Calu3 (cell line): ENCODE data around the gene INTS6L. TPM values are rescaled to one million over a fixed set of nuclear protein-coding genes. Genes with fewer than 3 reads are reported as not detected.
"Not testable (repeated sequence)": the region's sequence is repeated elsewhere in the genome, so short reads cannot be mapped to it uniquely, and the experiment has no call there.

Experiments
- BruUV-seq: library from RNA; stranded (reverse); fragments of 400-500 nt; replicated peaks from 2 replicates; lab custom pipeline; 2021; lab: Mats Ljungman, UMichigan
- CTCF ChIA-PET: fragments of 300-600 bp; sonication (Branson Sonifier 250); formaldehyde crosslinking; loops from one replicate; lab custom pipeline; 2022; ENCODE audit warnings: antibody characterized with exemption; lab: Charles Lee
- DNase-seq: peaks from one replicate; pipeline ENCODE4 v3.0.0; 2022
- H3K27ac Mint-ChIP-seq: one replicate; pipeline ENCODE4 v1.8.0; 2022; ENCODE audit warnings: mixed read lengths; ENCODE audit not compliant: unreplicated experiment
- H3K27me3 Mint-ChIP-seq: one replicate; pipeline ENCODE4 v1.8.0; 2022; ENCODE audit warnings: mixed read lengths; ENCODE audit not compliant: unreplicated experiment
- H3K36me3 Mint-ChIP-seq: one replicate; pipeline ENCODE4 v1.8.0; 2022; ENCODE audit warnings: mild to moderate bottlenecking, moderate library complexity, mixed read lengths; ENCODE audit not compliant: insufficient read depth, unreplicated experiment
- H3K4me1 Mint-ChIP-seq: one replicate; pipeline ENCODE4 v1.8.0; 2022; ENCODE audit warnings: mild to moderate bottlenecking, low read depth, mixed read lengths; ENCODE audit not compliant: unreplicated experiment
- H3K4me3 Mint-ChIP-seq: one replicate; pipeline ENCODE4 v1.8.0; 2022; ENCODE audit warnings: mild to moderate bottlenecking, low read depth, moderate library complexity, mixed read lengths; ENCODE audit not compliant: unreplicated experiment
- H3K9me3 Mint-ChIP-seq: one replicate; pipeline ENCODE4 v1.8.0; 2022; ENCODE audit warnings: low read depth, mixed read lengths; ENCODE audit not compliant: unreplicated experiment
- intact Hi-C: fragments of 100-400 bp; cut with micrococcal nuclease; formaldehyde crosslinking; loops from one replicate; pipeline ENCODE4 v1.10.0; 2022; ENCODE audit not compliant: unreplicated experiment
- total RNA-seq: library from RNA; stranded (reverse); gene quantifications from 2 replicates; pipeline ENCODE4 v1.2.3, GENCODE V29; 2022
- TF ChIP-seq, protein P1 (sequence below): fragments of 200-600 bp; IDR thresholded peaks from one replicate; pipeline ENCODE4 v1.8.0; 2022; ENCODE audit warnings: antibody characterized with exemption; ENCODE audit not compliant: unreplicated experiment

Gene INTS6L
- total RNA-seq, 1 experiment from 2014 or later, result 7.2 TPM

DNA sequence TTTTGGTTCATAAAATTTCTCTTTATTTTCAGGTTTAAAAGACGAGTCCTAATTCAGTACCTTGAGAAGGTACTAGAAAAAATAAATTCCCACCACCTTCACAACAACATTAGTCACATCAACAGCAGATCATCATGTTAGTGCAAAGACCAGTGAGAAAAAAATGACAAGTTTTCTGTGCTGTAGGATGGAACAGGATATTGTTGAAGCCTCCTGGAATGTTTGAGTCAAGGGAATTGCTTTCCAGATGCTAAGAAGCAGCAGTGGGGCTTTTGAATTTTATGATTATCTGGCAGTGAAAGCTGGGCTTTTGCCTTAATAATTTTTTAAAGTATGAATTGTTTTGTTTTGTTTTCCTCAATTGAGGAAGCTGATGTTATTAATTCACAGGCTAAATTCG lies 61.0 kb downstream of the INTS6L start:
- CTCF ChIA-PET, result no interaction called here
- BruUV-seq, result no TSS peak
- Mint-ChIP-seq H3K4me1 (no peaks in the 10 kb centered on the region), H3K36me3 (peaks cover 5% of the 10 kb centered on the region), H3K9me3 (no peaks in the 10 kb centered on the region), H3K27ac (no peak overlapping the region), H3K4me3 (no peak overlapping the region), H3K27me3 (no peaks in the 10 kb centered on the region)
- TF ChIP-seq, protein P1, sequence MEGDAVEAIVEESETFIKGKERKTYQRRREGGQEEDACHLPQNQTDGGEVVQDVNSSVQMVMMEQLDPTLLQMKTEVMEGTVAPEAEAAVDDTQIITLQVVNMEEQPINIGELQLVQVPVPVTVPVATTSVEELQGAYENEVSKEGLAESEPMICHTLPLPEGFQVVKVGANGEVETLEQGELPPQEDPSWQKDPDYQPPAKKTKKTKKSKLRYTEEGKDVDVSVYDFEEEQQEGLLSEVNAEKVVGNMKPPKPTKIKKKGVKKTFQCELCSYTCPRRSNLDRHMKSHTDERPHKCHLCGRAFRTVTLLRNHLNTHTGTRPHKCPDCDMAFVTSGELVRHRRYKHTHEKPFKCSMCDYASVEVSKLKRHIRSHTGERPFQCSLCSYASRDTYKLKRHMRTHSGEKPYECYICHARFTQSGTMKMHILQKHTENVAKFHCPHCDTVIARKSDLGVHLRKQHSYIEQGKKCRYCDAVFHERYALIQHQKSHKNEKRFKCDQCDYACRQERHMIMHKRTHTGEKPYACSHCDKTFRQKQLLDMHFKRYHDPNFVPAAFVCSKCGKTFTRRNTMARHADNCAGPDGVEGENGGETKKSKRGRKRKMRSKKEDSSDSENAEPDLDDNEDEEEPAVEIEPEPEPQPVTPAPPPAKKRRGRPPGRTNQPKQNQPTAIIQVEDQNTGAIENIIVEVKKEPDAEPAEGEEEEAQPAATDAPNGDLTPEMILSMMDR, result no peak
- intact Hi-C loops, result no loop called here
- no peak for DNase-seq

DNA sequence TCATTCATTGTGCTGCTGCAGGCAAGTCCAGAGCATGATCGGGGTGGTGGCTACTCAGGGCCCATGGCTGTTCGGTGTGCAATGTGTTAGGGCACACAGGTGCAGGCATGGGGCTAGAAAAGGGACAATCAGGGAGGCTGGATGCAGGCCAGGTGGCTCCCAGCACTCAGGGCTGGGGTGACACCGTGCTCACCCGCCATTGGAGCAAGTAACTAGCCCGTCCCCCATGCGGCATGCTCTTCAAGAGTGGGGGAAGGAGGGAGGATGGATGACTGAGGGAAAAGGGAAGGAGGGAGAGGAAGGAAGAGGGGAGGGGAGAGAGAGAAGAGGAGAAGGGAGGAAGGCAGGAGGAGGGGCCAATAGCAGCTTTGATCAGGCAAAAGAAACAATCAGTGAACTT lies 64.7 kb downstream of the INTS6L start:
- DNase-seq, result no peak
- no peaks in the 10 kb centered on the region for H3K36me3 Mint-ChIP-seq
- no peak overlapping the region for H3K4me3 Mint-ChIP-seq
- no peaks in the 10 kb centered on the region for H3K4me1 Mint-ChIP-seq
- CTCF ChIA-PET, result no interaction called here
- intact Hi-C loops, result no loop called here
- no TSS peak for BruUV-seq
- TF ChIP-seq, protein P1, result no peak
- no peak overlapping the region for H3K27ac Mint-ChIP-seq
- H3K9me3 Mint-ChIP-seq, result no peaks in the 10 kb centered on the region
- H3K27me3 Mint-ChIP-seq, result no peaks in the 10 kb centered on the region

DNA sequence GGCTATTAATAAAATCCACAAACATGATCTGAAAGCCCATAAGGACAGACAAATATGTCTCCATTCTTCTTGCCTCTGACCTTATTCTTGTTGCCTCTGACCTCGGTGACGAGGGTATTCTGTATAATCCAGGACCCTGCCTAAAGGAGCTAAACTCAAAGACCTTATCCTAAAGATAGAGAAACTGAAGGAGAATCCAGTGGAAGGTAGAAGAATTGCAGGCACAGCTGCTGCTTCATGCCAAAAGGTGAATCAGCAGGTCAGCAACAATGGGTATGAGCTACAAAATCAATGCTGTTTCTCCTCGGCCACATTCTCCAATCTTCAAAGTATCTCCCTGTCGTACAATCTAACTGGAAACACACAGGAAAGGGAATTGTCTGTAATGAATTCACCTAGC lies 71.4 kb downstream of the INTS6L start:
- BruUV-seq, result no TSS peak
- H3K27ac Mint-ChIP-seq, result no peak overlapping the region
- H3K9me3 Mint-ChIP-seq, result no peaks in the 10 kb centered on the region
- H3K27me3 Mint-ChIP-seq, result no peaks in the 10 kb centered on the region
- CTCF ChIA-PET, result no interaction called here
- no peak overlapping the region for H3K4me3 Mint-ChIP-seq
- no peak for DNase-seq
- no peaks in the 10 kb centered on the region for H3K36me3 Mint-ChIP-seq
- no peaks in the 10 kb centered on the region for H3K4me1 Mint-ChIP-seq
- TF ChIP-seq, protein P1, result no peak
- intact Hi-C loops, result no loop called here

DNA sequence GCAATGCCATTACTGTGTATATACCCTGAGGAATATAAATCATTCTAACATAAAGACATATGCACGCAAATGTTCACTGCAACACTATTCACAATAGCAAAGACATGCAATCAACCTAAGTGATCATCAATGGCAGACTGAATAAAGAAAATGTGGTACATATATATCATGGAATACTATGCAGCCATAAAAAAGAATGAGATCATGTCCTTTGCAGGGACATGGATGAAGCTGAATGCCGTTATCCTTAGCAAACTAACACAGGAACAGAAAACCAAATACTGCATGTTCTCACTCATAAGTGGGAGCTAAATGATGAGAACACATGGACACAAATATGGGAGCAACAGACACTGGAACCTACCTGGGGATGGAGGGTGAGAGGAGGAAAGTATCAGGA lies 73.6 kb downstream of the INTS6L start:
- H3K9me3 Mint-ChIP-seq, DNase-seq, H3K27me3 Mint-ChIP-seq, H3K27ac Mint-ChIP-seq, BruUV-seq, H3K4me3 Mint-ChIP-seq, H3K36me3 Mint-ChIP-seq, H3K4me1 Mint-ChIP-seq, intact Hi-C loops: not testable (repeated sequence)
- CTCF ChIA-PET, result interaction anchor here (0.6 kb wide), 1 partner anchor 102 kb away, joined by 6 read pairs; no protein-coding TSS in a partner anchor

DNA sequence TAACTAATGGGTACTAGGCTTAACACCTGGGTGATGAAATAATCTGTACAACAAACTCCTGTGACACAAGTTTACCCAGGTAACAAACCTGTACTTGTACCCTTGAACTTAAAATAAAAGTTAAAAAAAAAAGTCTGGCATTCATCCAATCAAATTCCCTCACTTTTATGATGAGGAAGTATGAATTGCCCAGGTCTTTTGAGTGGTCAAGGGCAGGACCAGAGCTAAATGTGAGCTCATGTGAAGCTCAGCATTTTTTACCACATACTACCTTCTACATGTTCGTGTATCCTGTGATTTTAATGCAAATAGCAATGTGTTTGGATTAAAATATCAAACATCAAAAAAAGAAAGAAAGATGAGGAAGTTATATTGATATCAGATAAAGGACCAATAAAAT lies 74.0 kb downstream of the INTS6L start:
- H3K9me3 Mint-ChIP-seq, intact Hi-C loops, H3K27ac Mint-ChIP-seq, DNase-seq, H3K4me3 Mint-ChIP-seq, BruUV-seq, H3K4me1 Mint-ChIP-seq, H3K36me3 Mint-ChIP-seq, H3K27me3 Mint-ChIP-seq: not testable (repeated sequence)
- CTCF ChIA-PET, result interaction anchor here (0.6 kb wide), 1 partner anchor 102 kb away, joined by 6 read pairs; no protein-coding TSS in a partner anchor
